GM08714 (cell line): ENCODE results near the gene TSC2.

Experiments used
- H3K4me3 ChIP-seq: fragments of 200-500 bp; sonication (Bioruptor generic); 2 replicates; pipeline ENCODE4 v1.5.1; 2014; ENCODE audit warnings: mild to moderate bottlenecking, low read length, inconsistent platforms
- ZNF274 ChIP-seq: IDR thresholded peaks from 2 replicates; pipeline ENCODE4 v1.6.1; 2012; ENCODE audit warnings: mild to moderate bottlenecking, low read depth, low read length

The TSC2 gene

GRCh38 chr16:2047330-2048115 is at the start of gene TSC2, which contains the start of gene NTHL1:
TSC2 (plus strand) TSS chr16:2047985; CDS start chr16:2048616, 631 bp downstream.
NTHL1 (minus strand) TSS chr16:2047834; CDS start chr16:2047823, 11 bp downstream.
- peak within 1 kb of the TSS; percentile 86 for H3K4me3 ChIP-seq
- TF ChIP-seq ZNF274: no peak

GRCh38 chr16:1998360-1998835 is 49.4 kb upstream of the TSC2 start:
- TF ChIP-seq ZNF274: no peak
- no peak overlapping the region for H3K4me3 ChIP-seq

- TF ChIP-seq ZNF274: no peak
- no peak overlapping the region for H3K4me3 ChIP-seq
Measured at GRCh38 chr16:1998852-1999801, 48.7 kb upstream of the TSC2 start.

GRCh38 chr16:1999866-2000514 is 47.8 kb upstream of the TSC2 start:
- no peak overlapping the region for H3K4me3 ChIP-seq
- TF ChIP-seq ZNF274: no peak

GRCh38 chr16:2001035-2001434 is 46.8 kb upstream of the TSC2 start:
- no peak for TF ChIP-seq ZNF274
- H3K4me3 ChIP-seq: no peak overlapping the region

- TF ChIP-seq ZNF274: no peak
- no peak overlapping the region for H3K4me3 ChIP-seq
Measured at GRCh38 chr16:2001456-2002355, 46.1 kb upstream of the TSC2 start.

- no peak overlapping the region for H3K4me3 ChIP-seq
- no peak for TF ChIP-seq ZNF274
Measured at GRCh38 chr16:2002406-2003230, 45.2 kb upstream of the TSC2 start.

- no peak for TF ChIP-seq ZNF274
- no peak overlapping the region for H3K4me3 ChIP-seq
Measured at GRCh38 chr16:2003231-2003826, 44.5 kb upstream of the TSC2 start.

- no peak overlapping the region for H3K4me3 ChIP-seq
- no peak for TF ChIP-seq ZNF274
Measured at GRCh38 chr16:2003827-2004641, 43.8 kb upstream of the TSC2 start.

GRCh38 chr16:2004795-2005517 is 42.8 kb upstream of the TSC2 start:
- no peak for TF ChIP-seq ZNF274
- no peak overlapping the region for H3K4me3 ChIP-seq

GRCh38 chr16:2005646-2006045 is 42.1 kb upstream of the TSC2 start:
- no peak overlapping the region for H3K4me3 ChIP-seq
- TF ChIP-seq ZNF274: no peak
